Testis (tissue), 2 donors: ENCODE measurements around the gene RFX2.

Experiments used
- CTCF ChIP-seq, 3 experiments: fragments of 450-650 bp in 2 of 3; fragments of 200-600 bp in 1 of 3; sonication (generic) in 1 of 3; IDR thresholded peaks; one replicate each; pipeline ENCODE4 v1.5.1; 2016 to 2019; ENCODE audit warnings: antibody characterized with exemption in 3 of 3, mild to moderate bottlenecking in 2 of 3, moderate library complexity in 1 of 3
- POLR2A ChIP-seq: fragments of 450-650 bp; IDR thresholded peaks from one replicate; pipeline ENCODE4 v1.6.1; 2017; ENCODE audit warnings: antibody characterized with exemption, mild to moderate bottlenecking, moderate library complexity

GRCh38 chr19:6020166-6020882, 90.0 kb downstream of the RFX2 start:
- TF ChIP-seq POLR2A (no peak), CTCF (IDR thresholded peaks at IDR 0.05) (no peak)
